Endothelial cell of umbilical vein (primary cell): ENCODE measurements around the gene SYT17. TPM values are rescaled to one million over a fixed set of nuclear protein-coding genes. Genes with fewer than 3 reads are reported as not detected.

Source experiments
- BruUV-seq: library from RNA; stranded (reverse); fragments of 400-500 nt; replicated peaks from 2 replicates; lab custom pipeline; 2021; lab: Mats Ljungman, UMichigan
- CTCF ChIA-PET: fragments of 300-600, 350-600 bp; sonication (Branson Sonifier 250); formaldehyde crosslinking; loops from one replicate; lab custom pipeline; 2021; ENCODE audit warnings: antibody characterized with exemption, inconsistent platforms; lab: Charles Lee
- POLR2A ChIA-PET: fragments of 300-600, 350-600 bp; sonication (Branson Sonifier 250); formaldehyde crosslinking; loops from one replicate; lab custom pipeline; 2021; ENCODE audit warnings: antibody characterized with exemption, inconsistent platforms; lab: Charles Lee
- DNase-seq: peaks from one replicate; pipeline ENCODE4 v3.0.0-alpha.2; 2011; ENCODE audit warnings: low read depth, low spot score
- FAIRE-seq: peaks from 2 replicates; lab custom pipeline; 2011; peaks lifted over from hg19 to GRCh38; lab: Jason Lieb, UNC
- H2AFZ ChIP-seq: 2 replicates; pipeline ENCODE4 v1.6.0; 2012; ENCODE audit warnings: low read depth, low read length, control low read depth, inconsistent platforms
- H3K27ac ChIP-seq: 2 replicates; pipeline ENCODE4 v1.5.1; 2011; ENCODE audit warnings: low read depth, mild to moderate bottlenecking, control low read depth, low read length, moderate library complexity; ENCODE audit not compliant: insufficient read depth
- H3K27me3 ChIP-seq, 2 experiments: 2 replicates each; pipeline versions ENCODE4 v1.6.0 to v1.6.1; 2011; ENCODE audit warnings: low read length in 2 of 2, mixed read lengths in 1 of 2; ENCODE audit not compliant: control insufficient read depth in 2 of 2, insufficient read depth in 2 of 2
- H3K36me3 ChIP-seq, 2 experiments: 2 replicates in 1 of 2; 3 replicates in 1 of 2; pipeline ENCODE4 v1.5.1; 2011; ENCODE audit warnings: low read length in 2 of 2, mild to moderate bottlenecking in 1 of 2, moderate library complexity in 1 of 2; ENCODE audit not compliant: control insufficient read depth in 2 of 2, insufficient read depth in 2 of 2; ENCODE audit errors: extremely low read depth in 1 of 2
- H3K4me1 ChIP-seq: 3 replicates; pipeline ENCODE4 v1.5.1; 2011; ENCODE audit warnings: mild to moderate bottlenecking, low read length; ENCODE audit not compliant: control insufficient read depth, insufficient read depth; ENCODE audit errors: extremely low read depth
- H3K4me2 ChIP-seq: 2 replicates; pipeline ENCODE4 v1.6.1; 2011; ENCODE audit warnings: low read length, control low read depth, mixed read lengths; ENCODE audit not compliant: insufficient read depth
- H3K4me3 ChIP-seq, 3 experiments: fragments of 200-600 bp in 1 of 3; sonication (generic), shearing (Covaris generic) in 1 of 3; replicated peaks in 1 of 3; 2 replicates each; pipeline ENCODE4 v1.5.1; 2011 to 2016; ENCODE audit warnings: control low read depth in 3 of 3, low read length in 3 of 3, mild to moderate bottlenecking in 2 of 3, inconsistent platforms in 1 of 3, low read depth in 1 of 3, moderate library complexity in 1 of 3; ENCODE audit not compliant: insufficient read depth in 1 of 3
- H3K79me2 ChIP-seq: 2 replicates; pipeline ENCODE4 v1.6.0; 2012; ENCODE audit warnings: low read length, inconsistent platforms; ENCODE audit not compliant: control insufficient read depth, insufficient read depth
- H3K9ac ChIP-seq: replicated peaks from 2 replicates; pipeline ENCODE3; 2011; ENCODE audit warnings: low read length, control low read depth; ENCODE audit not compliant: insufficient read depth; ENCODE audit errors: extremely low read depth
- H3K9me1 ChIP-seq: replicated peaks from 3 replicates; pipeline ENCODE4 v1.6.0; 2011; ENCODE audit warnings: mild to moderate bottlenecking, low read length; ENCODE audit not compliant: control insufficient read depth, insufficient read depth; ENCODE audit errors: extremely low read depth
- H3K9me3 ChIP-seq: replicated peaks from 2 replicates; pipeline ENCODE4 v1.5.1; 2012; ENCODE audit warnings: low read length, inconsistent platforms; ENCODE audit not compliant: control insufficient read depth, insufficient read depth
- H4K20me1 ChIP-seq: replicated peaks from 2 replicates; pipeline ENCODE3; 2011; ENCODE audit warnings: mild to moderate bottlenecking, low read length; ENCODE audit not compliant: control insufficient read depth, insufficient read depth; ENCODE audit errors: extremely low read depth
- CTCF ChIP-seq, 2 donors: IDR thresholded peaks; 1 replicate in 1 of 2; 2 replicates in 1 of 2; pipeline ENCODE4 v1.5.1; 2011; ENCODE audit warnings: low read length in 2 of 2, mild to moderate bottlenecking in 2 of 2, moderate library complexity in 2 of 2, control low read depth in 1 of 2, inconsistent platforms in 1 of 2, low read depth in 1 of 2; ENCODE audit not compliant: insufficient read depth in 1 of 2; ENCODE audit errors: extremely low read depth in 1 of 2
- EZH2 ChIP-seq: IDR thresholded peaks from 2 replicates; pipeline ENCODE4 v1.6.1; 2012; ENCODE audit warnings: borderline replicate concordance, low read depth, mild to moderate bottlenecking, moderate library complexity, low read length, inconsistent platforms; ENCODE audit not compliant: severe bottlenecking
- FOS ChIP-seq: IDR thresholded peaks from 2 replicates; pipeline ENCODE4 v1.6.1; 2011; ENCODE audit warnings: mild to moderate bottlenecking, low read length, moderate library complexity, borderline replicate concordance; ENCODE audit not compliant: insufficient read depth
- GATA2 ChIP-seq: IDR thresholded peaks from 2 replicates; pipeline ENCODE4 v1.7.0; 2011; ENCODE audit warnings: low read depth, mild to moderate bottlenecking, moderate library complexity, mixed read lengths, low read length; ENCODE audit not compliant: insufficient read length, insufficient read depth
- JUN ChIP-seq: IDR thresholded peaks from 2 replicates; pipeline ENCODE4 v1.6.1; 2011; ENCODE audit warnings: borderline replicate concordance, low read depth; ENCODE audit not compliant: insufficient read length, insufficient read depth
- MYC ChIP-seq: IDR thresholded peaks from one replicate; pipeline ENCODE4 v1.6.1; 2011; ENCODE audit warnings: mild to moderate bottlenecking, low read depth, low read length
- POLR2A ChIP-seq: IDR thresholded peaks from 2 replicates; pipeline ENCODE4 v1.6.1; 2012; ENCODE audit warnings: low read depth, mild to moderate bottlenecking, control low read depth, low read length
- POLR2AphosphoS5 ChIP-seq: IDR thresholded peaks from 2 replicates; pipeline ENCODE4 v1.6.1; 2012; ENCODE audit warnings: low read depth, mild to moderate bottlenecking, control low read depth, low read length, moderate library complexity; ENCODE audit not compliant: insufficient read depth
- dilution Hi-C: fragments of 300-500 bp; cut with MboI; formaldehyde crosslinking; loops from one replicate; pipeline ENCODE4 v1.15.0; 2019; ENCODE audit warnings: low sequenced_read_pairs; ENCODE audit not compliant: extremely low pct_ligation_motif_present
- intact Hi-C: fragments of 100-400 bp; cut with micrococcal nuclease; formaldehyde crosslinking; loops from one replicate; pipeline ENCODE4 v1.10.0; 2022
- polyA plus RNA-seq, 4 experiments: library from polyadenylated mRNA; depleted of rRNA in 3 of 4; stranded (reverse) in 3 of 4; unstranded in 1 of 4; fragments of >200 nt; gene quantifications; 2 replicates each; pipeline versions ENCODE4 v1.2.1 to v1.2.3, GENCODE V29; 2011 to 2012; ENCODE audit warnings: missing spikeins in 1 of 4
- total RNA-seq: library from RNA; stranded (reverse); gene quantifications from 2 replicates; pipeline ENCODE4 v1.2.3, GENCODE V29; 2021
- TF ChIP-seq, protein P1 (sequence below): IDR thresholded peaks from 2 replicates; pipeline ENCODE4 v1.6.1; 2011; ENCODE audit not compliant: insufficient read depth, insufficient read length

Gene SYT17
- total and polyA plus RNA-seq, 2 donors (not counting 3 experiments of a cell fraction or from before 2014, with no cell fraction given): 1.9 to 4.2 TPM

GRCh38 chr16:19230575-19230974 is 62.5 kb downstream of the SYT17 start:
- Histone ChIP-seq H3K36me3 (no peaks in the 10 kb centered on the region), H3K79me2 (no peaks in the 10 kb centered on the region), H3K4me3 (no peak overlapping the region), H3K27me3 (no peaks in the 10 kb centered on the region), H3K9ac (no peak overlapping the region), H3K9me3 (no peaks in the 10 kb centered on the region), H2AFZ (no peak overlapping the region), H3K9me1 (no peaks in the 10 kb centered on the region), H4K20me1 (no peaks in the 10 kb centered on the region), H3K27ac (no peak overlapping the region), H3K4me2 (no peak overlapping the region), H3K4me1 (no peaks in the 10 kb centered on the region)
- FAIRE-seq (no peak), DNase-seq (no peak)
- TF ChIP-seq FOS (no peak), GATA2 (no peak), POLR2AphosphoS5 (no peak), CTCF (IDR thresholded peaks at IDR 0.05; ENCODE audit: extremely low read depth in 1 of 2, insufficient read depth in 1 of 2, low read depth in 1 of 2, low read length in 2 of 2) (no peak), EZH2 (no peak), POLR2A (no peak), MYC (no peak), JUN (no peak)
- TF ChIP-seq, protein P1, sequence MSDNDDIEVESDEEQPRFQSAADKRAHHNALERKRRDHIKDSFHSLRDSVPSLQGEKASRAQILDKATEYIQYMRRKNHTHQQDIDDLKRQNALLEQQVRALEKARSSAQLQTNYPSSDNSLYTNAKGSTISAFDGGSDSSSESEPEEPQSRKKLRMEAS: no peak
- dilution Hi-C loops: no loop called here
- POLR2A ChIA-PET: no interaction called here
- BruUV-seq: no TSS peak
- intact Hi-C loops: no loop called here
- CTCF ChIA-PET: interaction anchor here (0.7 kb wide), 1 partner anchor 9 kb away, joined by 3 read pairs; no protein-coding TSS in a partner anchor
